ENCODE measurements around the gene RAB37.

GRCh38 chr17:74728033-74728701 is 8.9 kb upstream of the RAB37 start:
- TF ChIP-seq, protein P1, sequence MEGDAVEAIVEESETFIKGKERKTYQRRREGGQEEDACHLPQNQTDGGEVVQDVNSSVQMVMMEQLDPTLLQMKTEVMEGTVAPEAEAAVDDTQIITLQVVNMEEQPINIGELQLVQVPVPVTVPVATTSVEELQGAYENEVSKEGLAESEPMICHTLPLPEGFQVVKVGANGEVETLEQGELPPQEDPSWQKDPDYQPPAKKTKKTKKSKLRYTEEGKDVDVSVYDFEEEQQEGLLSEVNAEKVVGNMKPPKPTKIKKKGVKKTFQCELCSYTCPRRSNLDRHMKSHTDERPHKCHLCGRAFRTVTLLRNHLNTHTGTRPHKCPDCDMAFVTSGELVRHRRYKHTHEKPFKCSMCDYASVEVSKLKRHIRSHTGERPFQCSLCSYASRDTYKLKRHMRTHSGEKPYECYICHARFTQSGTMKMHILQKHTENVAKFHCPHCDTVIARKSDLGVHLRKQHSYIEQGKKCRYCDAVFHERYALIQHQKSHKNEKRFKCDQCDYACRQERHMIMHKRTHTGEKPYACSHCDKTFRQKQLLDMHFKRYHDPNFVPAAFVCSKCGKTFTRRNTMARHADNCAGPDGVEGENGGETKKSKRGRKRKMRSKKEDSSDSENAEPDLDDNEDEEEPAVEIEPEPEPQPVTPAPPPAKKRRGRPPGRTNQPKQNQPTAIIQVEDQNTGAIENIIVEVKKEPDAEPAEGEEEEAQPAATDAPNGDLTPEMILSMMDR (IDR thresholded peaks at IDR 0.05; ENCODE audit: low read depth, low read length): no peak
- TF ChIP-seq POLR2A (IDR thresholded peaks at IDR 0.05; ENCODE audit: extremely low read depth, insufficient read length): no peak

Data from NB4 (cell line).